Embryonic facial prominence (tissue), 1 donor: ENCODE measurements around the gene FAM83D.
"Not testable (repeated sequence)": the region's sequence is repeated elsewhere in the genome, so short reads cannot be mapped to it uniquely, and the experiment has no call there.

ENCODE experiments used
- DNase-seq: peaks from one replicate; pipeline ENCODE4 v3.0.0-alpha.2; 2016; ENCODE audit errors: extremely low spot score

Gene FAM83D

GRCh38 chr20:38963745-38964144 lies 37.5 kb downstream of the FAM83D start:
- DNase-seq, result no peak

- no peak for DNase-seq
Measured at GRCh38 chr20:38965264-38965663, 39.0 kb downstream of the FAM83D start.

- no peak for DNase-seq
Measured at GRCh38 chr20:38968090-38968489, 41.9 kb downstream of the FAM83D start.

DNA sequence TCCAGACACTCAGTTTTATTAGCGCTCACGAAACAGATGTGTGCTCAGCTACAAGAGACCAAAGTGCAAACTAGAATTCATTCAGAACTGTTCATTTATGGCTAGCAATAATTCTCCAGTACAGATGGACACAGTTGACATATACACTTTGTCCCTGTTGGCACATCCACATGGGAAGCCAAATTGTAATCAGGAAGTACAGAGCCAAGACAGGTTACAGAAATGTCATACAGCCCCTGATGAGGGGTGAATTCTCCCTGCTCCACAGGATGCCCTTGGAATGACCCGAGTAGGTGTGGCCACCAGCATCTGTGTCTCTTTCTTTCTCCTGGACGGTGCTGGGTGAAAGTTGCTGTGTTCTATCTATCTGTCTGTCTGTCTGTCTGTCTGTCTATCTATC lies 43.5 kb downstream of the FAM83D start:
- no peak for DNase-seq

DNA sequence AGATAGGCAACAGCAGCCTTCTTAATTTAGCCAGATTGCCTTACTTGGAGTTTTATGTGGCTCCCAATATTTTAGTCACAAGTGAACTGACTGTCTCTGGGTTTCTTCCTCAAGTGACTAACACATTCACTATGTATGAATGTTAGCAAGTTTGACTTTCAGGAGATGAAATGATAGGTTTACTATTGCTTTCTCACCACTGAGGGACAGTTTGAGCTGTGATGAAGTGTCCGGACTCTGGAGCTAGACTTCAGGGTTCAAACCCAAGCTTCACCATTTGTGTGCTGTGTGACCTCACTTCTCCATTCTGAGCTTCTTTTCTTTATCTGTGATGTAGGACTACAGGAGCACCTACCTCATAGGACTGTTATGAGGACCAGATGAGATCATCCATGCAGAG lies 44.1 kb downstream of the FAM83D start:
- no peak for DNase-seq

GRCh38 chr20:38973107-38973506 lies 46.9 kb downstream of the FAM83D start:
- DNase-seq, result no peak

DNA sequence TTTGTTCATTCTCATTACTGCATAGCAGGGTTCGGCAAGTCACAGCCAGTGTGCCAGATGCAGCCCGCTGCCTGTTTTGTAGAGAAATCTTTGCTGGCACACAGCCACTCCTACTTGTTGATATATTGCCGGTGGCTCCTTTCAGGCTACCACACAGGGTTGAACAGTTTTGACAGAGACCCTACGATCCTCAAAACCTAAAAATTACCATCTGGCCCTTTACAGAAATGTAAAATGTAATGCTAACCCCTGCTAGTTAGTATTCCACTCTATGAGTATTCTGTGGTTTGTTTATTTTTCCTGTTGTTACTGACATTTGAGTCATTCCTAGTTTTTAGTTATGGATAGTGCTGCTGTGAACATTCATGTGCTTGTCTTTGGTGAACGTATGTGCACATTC lies 47.4 kb downstream of the FAM83D start:
- DNase-seq, result no peak

GRCh38 chr20:38975539-38976120 lies 49.4 kb downstream of the FAM83D start:
- DNase-seq, result no peak

GRCh38 chr20:38979434-38979833 lies 53.2 kb downstream of the FAM83D start:
- no peak for DNase-seq

DNA sequence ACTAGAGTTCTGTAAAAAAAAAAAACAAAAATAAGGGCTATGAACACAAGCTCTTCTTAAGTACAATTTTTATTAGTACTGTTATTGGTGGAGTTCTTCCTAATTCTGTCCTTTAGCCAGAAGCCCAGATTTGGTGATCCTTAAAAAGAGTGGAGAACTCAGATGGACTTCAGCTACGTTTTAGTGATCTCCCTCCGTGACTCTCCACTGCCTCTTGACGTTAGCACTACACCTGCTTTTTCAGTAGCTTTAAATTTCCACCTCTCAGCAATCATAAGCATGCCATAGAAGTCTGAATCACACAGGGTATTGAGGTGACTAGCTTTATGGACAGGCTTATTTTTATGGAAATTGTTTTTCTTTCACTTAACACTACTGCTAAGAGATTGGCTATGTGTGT lies 53.6 kb downstream of the FAM83D start:
- DNase-seq, result no peak

DNA sequence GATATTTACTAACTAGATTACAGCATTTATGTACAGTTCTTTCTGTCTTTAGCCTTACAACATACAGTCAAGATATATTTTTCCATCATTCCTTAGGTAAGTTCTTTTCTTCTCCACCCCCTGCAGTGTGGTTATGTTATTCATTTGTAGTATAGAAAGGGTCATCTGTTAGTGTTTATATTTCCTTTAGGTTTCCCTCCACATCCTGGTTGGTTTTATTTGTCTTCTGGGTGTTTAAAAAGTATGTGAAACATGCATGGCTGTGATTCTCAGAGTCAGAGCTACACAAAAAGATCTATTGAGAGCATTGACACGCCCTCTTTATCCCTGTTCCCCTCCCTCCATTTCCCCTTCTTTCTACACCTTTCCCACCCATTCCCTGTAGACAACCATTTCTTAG lies 56.1 kb downstream of the FAM83D start:
- DNase-seq, result no peak

DNA sequence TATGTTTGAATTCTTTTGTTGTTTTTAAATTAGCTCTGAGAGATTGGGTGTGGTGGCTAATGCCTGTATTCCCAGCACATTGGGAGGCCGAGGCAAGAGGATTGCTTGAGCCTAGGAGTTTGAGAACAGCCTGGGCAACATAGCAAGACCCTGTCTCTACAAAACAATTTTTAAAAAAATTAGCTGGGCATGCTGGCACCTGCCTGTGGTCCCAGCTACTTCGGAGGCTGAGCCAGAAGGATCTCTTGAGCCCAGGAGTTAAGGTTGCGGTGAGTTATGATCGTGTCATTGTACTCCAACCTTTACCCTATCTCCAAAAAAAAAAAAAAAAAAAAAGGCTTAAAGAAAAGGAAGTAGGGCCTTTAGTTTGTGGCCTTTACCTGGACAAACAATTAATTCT lies 58.8 kb downstream of the FAM83D start:
- DNase-seq, result no peak

- no peak for DNase-seq
Measured at GRCh38 chr20:38985603-38986170, 59.5 kb downstream of the FAM83D start.

DNA sequence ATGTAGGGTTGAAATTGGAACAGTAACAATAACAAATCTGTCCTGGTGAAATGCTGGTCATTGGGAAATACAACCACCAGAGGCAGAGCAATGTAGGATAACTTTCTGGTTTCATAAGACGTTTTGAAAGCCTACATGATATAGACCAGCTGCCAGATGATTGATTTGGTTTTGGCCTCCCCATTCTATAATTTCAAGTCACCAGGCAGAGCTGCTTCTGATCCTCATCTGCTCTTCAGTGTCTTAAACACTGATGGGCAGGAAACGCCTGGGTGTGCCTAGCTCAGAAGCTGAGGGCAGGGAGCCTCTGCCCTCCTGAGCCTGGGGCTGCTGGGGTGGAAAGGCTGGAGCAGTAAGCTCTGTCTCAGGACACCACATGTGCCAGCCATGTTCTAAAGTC lies 60.4 kb downstream of the FAM83D start:
- DNase-seq, result no peak

DNA sequence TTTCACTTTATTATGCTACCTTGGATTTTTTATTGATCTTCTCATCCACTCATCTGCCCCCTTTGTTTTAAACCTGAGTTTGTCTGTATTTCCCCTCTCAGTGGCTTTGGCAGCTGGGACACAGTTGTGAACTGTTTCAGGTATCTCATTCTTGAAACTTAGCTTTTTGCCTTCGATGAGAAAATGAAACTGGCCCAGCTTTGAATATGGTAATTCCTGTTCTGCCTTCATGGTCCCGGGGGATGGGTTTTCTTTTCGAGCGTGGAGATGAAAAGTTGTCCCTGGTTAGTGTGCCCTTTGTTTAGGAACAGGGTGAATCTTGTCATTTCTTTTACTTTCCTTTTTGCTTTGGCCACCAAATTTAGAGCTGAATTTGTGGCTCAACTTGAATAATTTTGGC lies 61.6 kb downstream of the FAM83D start:
- DNase-seq, result no peak

DNA sequence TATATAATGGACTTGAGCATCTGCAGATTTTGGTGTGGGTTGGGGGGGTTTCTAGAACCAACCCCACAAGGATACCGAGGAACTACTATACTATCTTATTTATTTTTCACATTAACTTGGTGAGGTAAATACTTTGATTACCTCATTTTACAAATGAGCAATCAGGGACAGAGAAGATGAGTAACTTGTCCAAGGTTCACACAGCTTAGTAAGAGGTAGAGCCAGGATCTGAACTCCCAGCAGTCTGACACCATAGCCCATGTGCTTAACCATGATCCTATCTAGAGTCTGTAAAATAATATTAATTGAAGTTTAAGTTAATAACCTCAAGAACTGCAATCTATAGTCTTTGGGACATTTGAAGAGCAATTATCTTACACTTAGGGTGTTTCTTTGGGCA lies 64.5 kb downstream of the FAM83D start:
- no peak for DNase-seq

DNA sequence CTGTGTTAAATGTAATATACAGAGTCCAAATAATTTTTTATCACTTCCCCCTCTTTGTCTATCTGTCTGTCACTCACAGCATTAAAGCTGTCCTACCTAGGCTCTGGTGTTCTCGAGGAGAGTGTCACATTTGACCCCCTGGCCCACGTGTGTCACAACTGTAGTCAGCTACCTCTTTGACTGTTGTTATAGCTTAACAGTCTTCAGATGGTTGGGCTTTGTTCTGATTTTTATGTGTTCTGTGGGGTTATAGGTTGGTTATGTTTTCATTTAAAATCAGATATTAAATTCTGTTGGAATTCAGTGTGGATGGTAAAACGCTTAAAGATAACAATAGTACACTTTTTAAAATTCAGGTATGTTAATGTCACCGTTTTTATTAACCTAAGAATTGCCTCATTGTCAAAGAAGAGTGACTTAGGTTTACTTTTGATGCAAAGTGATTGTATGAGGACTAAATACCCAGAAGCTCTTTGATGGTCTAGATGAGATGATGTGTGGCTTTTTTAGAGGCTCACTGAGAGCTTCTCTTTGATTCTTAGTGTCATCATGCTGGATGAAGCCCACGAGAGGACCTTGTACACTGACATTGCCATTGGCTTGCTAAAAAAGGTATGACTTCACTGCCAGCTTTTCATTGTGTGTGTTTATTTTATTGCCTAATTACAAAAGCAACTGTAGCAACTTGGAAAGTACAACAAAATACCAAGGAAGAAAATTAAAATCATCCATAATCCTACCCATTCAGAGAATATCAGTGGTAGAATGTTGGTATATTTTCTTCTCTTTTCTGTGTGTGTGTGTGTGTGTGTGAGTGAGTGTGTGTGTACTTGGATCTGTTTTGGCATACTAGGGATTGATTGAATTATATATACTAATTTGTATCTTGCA lies 65.8 kb downstream of the FAM83D start:
- DNase-seq, result no peak

- no peak for DNase-seq
Measured at GRCh38 chr20:38995536-38996044, 69.4 kb downstream of the FAM83D start.

- not testable (repeated sequence) for DNase-seq
Measured at GRCh38 chr20:38996866-38997265, 70.6 kb downstream of the FAM83D start.

- no peak for DNase-seq
Measured at GRCh38 chr20:38997622-38998021, 71.4 kb downstream of the FAM83D start.

GRCh38 chr20:38999217-38999616 lies 73.0 kb downstream of the FAM83D start:
- no peak for DNase-seq

DNA sequence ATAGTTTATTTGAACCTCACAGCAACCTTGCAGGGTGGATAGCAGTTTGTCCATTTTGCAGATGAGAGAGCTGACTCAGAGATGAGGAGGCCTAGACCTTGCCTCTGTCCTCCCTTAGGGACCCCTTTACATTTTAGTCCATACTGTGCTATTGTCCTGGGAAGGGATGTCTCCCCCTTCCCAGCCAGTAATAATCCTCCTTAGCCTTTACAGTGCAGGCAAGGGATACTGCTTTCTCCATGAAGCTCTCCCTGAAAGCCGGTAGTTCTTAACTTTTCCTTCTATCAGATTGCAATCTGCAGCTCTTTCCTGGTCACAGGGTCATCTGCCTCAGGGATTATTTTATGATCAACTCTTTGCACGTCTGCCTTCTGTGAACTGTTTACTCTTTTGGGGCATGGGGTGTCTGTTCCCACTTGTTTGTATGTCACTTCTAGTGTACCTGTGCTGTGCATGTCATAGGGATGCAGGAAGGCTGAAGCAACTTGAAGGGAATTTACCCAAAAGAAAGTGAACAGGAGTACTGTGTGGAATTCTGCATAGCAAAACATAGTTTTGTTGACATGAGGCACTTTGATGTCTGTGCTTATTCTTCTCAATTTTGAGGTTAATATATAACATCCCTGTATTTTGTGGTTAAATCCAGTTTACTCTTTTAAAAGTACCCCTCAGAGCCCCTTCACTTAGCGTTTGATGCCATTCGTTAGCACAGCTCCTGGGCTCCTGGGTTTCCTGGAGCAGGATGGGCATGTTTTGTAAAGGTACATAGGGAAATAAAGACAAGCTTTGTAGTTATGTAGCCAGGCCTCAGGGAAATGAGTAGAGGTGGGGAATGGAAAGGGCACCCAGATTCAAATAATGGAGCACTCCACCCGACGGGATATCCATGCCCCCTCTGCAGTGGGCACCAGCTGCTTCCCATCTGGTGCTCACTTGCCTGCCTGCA lies 74.0 kb downstream of the FAM83D start:
- DNase-seq, result no peak
